Tibial nerve (tissue), 4 donors: ENCODE results near the gene SLC30A1. TPM values are rescaled to one million over a fixed set of nuclear protein-coding genes. Genes with fewer than 3 reads are reported as not detected.
"Not testable (repeated sequence)": the region's sequence is repeated elsewhere in the genome, so short reads cannot be mapped to it uniquely, and the experiment has no call there.

Experiments
- DNase-seq, 2 donors: peaks; one replicate each; pipeline ENCODE4 v3.0.0-alpha.2; 2019; ENCODE audit warnings: low spot score in 2 of 2
- H3K27ac ChIP-seq, 4 donors: fragments of 200-600 bp; sonication (generic) in 3 of 4; one replicate each; pipeline ENCODE4 v1.5.1; 2017 to 2019; ENCODE audit warnings: mild to moderate bottlenecking in 1 of 4
- H3K27me3 ChIP-seq, 2 donors: fragments of 200-600 bp; sonication (generic) in 1 of 2; one replicate each; pipeline versions ENCODE4 v1.5.1 to v1.6.0; 2017 to 2019
- H3K36me3 ChIP-seq, 3 donors: fragments of 200-600 bp; sonication (generic); one replicate each; pipeline ENCODE4 v1.5.1; 2018 to 2019
- H3K4me1 ChIP-seq, 4 donors: fragments of 200-600 bp; sonication (generic) in 3 of 4; one replicate each; pipeline ENCODE4 v1.5.1; 2017 to 2019
- H3K4me3 ChIP-seq, 4 donors: fragments of 200-600 bp; sonication (generic) in 3 of 4; one replicate each; pipeline ENCODE4 v1.5.1; 2017 to 2019; ENCODE audit warnings: mild to moderate bottlenecking in 1 of 4, moderate library complexity in 1 of 4
- H3K9me3 ChIP-seq, 4 donors: fragments of 200-600 bp; sonication (generic) in 3 of 4; one replicate each; pipeline ENCODE4 v1.5.1; 2017 to 2019
- CTCF ChIP-seq, 5 experiments: fragments of 200-600 bp in 3 of 5; fragments of 450-650 bp in 2 of 5; sonication (generic) in 3 of 5; IDR thresholded peaks; one replicate each; pipeline ENCODE4 v1.5.1; 2016 to 2019; ENCODE audit warnings: antibody characterized with exemption in 5 of 5, mild to moderate bottlenecking in 3 of 5, moderate library complexity in 2 of 5
- EP300 ChIP-seq, 2 donors: sonication (generic); formaldehyde crosslinking; IDR thresholded peaks; one replicate each; pipeline ENCODE4 v1.6.1; 2017; ENCODE audit warnings: antibody characterized with exemption in 2 of 2, mild to moderate bottlenecking in 1 of 2
- POLR2A ChIP-seq, 2 donors: fragments of 450-650 bp; IDR thresholded peaks; one replicate each; pipeline ENCODE4 v1.6.1; 2017; ENCODE audit warnings: antibody characterized with exemption in 2 of 2, mild to moderate bottlenecking in 2 of 2, moderate library complexity in 2 of 2
- WGBS, 2 donors: methylation state at CpG; one replicate each; pipeline ENCODE4 v1.1.5; 2018; 5-methylcytosine and 5-hydroxymethylcytosine counted together
- total RNA-seq, 4 donors: library from RNA; depleted of rRNA; stranded (reverse); fragments of >200 nt; gene quantifications; one replicate each; pipeline ENCODE4 v1.1.0, GENCODE V29; 2016

The SLC30A1 gene
- total RNA-seq, 4 donors from 2014 or later, result 11.7 to 17.9 (median 16.9) TPM

GRCh38 chr1:211546543-211546942 is 32.4 kb downstream of the SLC30A1 start:
- TF ChIP-seq CTCF (IDR thresholded peaks at IDR 0.05), result no peak
- no peak for TF ChIP-seq EP300 (IDR thresholded peaks at IDR 0.05)
- TF ChIP-seq POLR2A (IDR thresholded peaks at IDR 0.05), result no peak
- no peak overlapping the region for H3K27ac ChIP-seq
- no peaks in the 10 kb centered on the region for H3K36me3 ChIP-seq
- WGBS, 2 donors, result 72 to 81% methylated on average over 7 of the region's 7 CpGs
- H3K9me3 ChIP-seq, result no peaks in the 10 kb centered on the region
- no peaks in the 10 kb centered on the region for H3K4me1 ChIP-seq
- no peak for DNase-seq
- no peak overlapping the region for H3K4me3 ChIP-seq
- H3K27me3 ChIP-seq, result no peaks in the 10 kb centered on the region

- 81 to 88% methylated on average over 4 of the region's 4 CpGs for WGBS, 2 donors
- Histone ChIP-seq H3K4me3 (no peak overlapping the region), H3K4me1 (no peaks in the 10 kb centered on the region), H3K36me3 (no peaks in the 10 kb centered on the region), H3K9me3 (peaks cover 0 to 9% (median 0%) of the 10 kb centered on the region in 4 donors), H3K27ac (no peak overlapping the region), H3K27me3 (no peaks in the 10 kb centered on the region)
- TF ChIP-seq EP300 (IDR thresholded peaks at IDR 0.05) (no peak), CTCF (IDR thresholded peaks at IDR 0.05) (no peak), POLR2A (IDR thresholded peaks at IDR 0.05) (no peak)
- no peak for DNase-seq
Observed at GRCh38 chr1:211543025-211543424, 35.9 kb downstream of the SLC30A1 start.

- 46 to 50% methylated on average over 7 of the region's 7 CpGs for WGBS, 2 donors
- Histone ChIP-seq H3K27ac (no peak overlapping the region), H3K9me3 (peaks cover 0 to 9% (median 0%) of the 10 kb centered on the region in 4 donors), H3K4me1 (no peaks in the 10 kb centered on the region), H3K4me3 (no peak overlapping the region), H3K36me3 (no peaks in the 10 kb centered on the region), H3K27me3 (no peaks in the 10 kb centered on the region)
- DNase-seq, result no peak
- TF ChIP-seq CTCF (IDR thresholded peaks at IDR 0.05) (no peak), POLR2A (IDR thresholded peaks at IDR 0.05) (no peak), EP300 (IDR thresholded peaks at IDR 0.05) (no peak)
Observed at GRCh38 chr1:211541720-211542477, 37.1 kb downstream of the SLC30A1 start.

- TF ChIP-seq CTCF (IDR thresholded peaks at IDR 0.05), result no peak
- TF ChIP-seq EP300 (IDR thresholded peaks at IDR 0.05), result no peak
- Histone ChIP-seq H3K4me3 (no peak overlapping the region), H3K27me3 (no peaks in the 10 kb centered on the region), H3K36me3 (no peaks in the 10 kb centered on the region), H3K9me3 (peaks cover 0 to 9% (median 0%) of the 10 kb centered on the region in 4 donors), H3K27ac (no peak overlapping the region), H3K4me1 (no peaks in the 10 kb centered on the region)
- DNase-seq, result no peak
- WGBS, 2 donors, result 80 to 85% methylated on average over 2 of the region's 2 CpGs
Observed at GRCh38 chr1:211541278-211541677, 37.7 kb downstream of the SLC30A1 start.

- not testable (repeated sequence) for DNase-seq, H3K4me1 ChIP-seq, H3K4me3 ChIP-seq, H3K36me3 ChIP-seq, H3K27ac ChIP-seq, H3K27me3 ChIP-seq, H3K9me3 ChIP-seq
- 100% methylated on average over 1 of the region's 1 CpG for WGBS, 2 donors
Observed at GRCh38 chr1:211540824-211541223, 38.1 kb downstream of the SLC30A1 start.
